ENCODE measurements around the gene GRIN2A.

DNA sequence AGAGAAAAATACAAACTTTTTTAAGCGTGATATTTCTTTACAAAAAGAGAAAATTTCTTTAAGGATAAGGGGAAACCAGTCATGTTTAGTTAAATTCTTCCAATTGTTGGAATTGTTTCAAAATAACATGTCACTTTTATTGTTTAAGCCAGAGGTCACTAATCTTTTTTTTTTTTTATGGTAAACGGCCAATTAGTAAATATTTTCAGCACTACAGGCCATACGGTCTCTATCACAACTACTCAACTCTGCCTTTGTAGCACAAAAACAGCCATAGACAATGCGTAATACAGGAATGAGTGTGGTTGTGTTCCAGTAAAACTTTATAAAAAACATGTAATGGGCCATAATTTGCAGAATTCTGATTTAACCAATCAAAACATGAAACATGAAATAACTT is 401.4 kb downstream of the GRIN2A start:
- no peak for TF ChIP-seq TAF1 (IDR thresholded peaks at IDR 0.05; ENCODE audit: borderline replicate concordance, low read depth, low read length)
- no peak for TF ChIP-seq POLR2A (IDR thresholded peaks at IDR 0.05; ENCODE audit: low read depth, low read length)
